C4-2B (cell line): ENCODE measurements around the gene LAMA5.
A peak's percentile ranks its signal among the peaks of the same experiment; 100 is the strongest.

ENCODE experiments used
- H3K27ac ChIP-seq: fragments of 450-650 bp; 2 replicates; pipeline ENCODE4 v1.5.1; 2017
- ZFX ChIP-seq: fragments of 450-650 bp; IDR thresholded peaks from 2 replicates; pipeline ENCODE4 v1.6.1; 2017
- TF ChIP-seq, protein P1 (sequence below): fragments of 450-650 bp; conservative IDR thresholded peaks from 2 replicates; pipeline ENCODE4 v1.5.1; 2017; ENCODE audit warnings: mild to moderate bottlenecking

LAMA5 gene

DNA sequence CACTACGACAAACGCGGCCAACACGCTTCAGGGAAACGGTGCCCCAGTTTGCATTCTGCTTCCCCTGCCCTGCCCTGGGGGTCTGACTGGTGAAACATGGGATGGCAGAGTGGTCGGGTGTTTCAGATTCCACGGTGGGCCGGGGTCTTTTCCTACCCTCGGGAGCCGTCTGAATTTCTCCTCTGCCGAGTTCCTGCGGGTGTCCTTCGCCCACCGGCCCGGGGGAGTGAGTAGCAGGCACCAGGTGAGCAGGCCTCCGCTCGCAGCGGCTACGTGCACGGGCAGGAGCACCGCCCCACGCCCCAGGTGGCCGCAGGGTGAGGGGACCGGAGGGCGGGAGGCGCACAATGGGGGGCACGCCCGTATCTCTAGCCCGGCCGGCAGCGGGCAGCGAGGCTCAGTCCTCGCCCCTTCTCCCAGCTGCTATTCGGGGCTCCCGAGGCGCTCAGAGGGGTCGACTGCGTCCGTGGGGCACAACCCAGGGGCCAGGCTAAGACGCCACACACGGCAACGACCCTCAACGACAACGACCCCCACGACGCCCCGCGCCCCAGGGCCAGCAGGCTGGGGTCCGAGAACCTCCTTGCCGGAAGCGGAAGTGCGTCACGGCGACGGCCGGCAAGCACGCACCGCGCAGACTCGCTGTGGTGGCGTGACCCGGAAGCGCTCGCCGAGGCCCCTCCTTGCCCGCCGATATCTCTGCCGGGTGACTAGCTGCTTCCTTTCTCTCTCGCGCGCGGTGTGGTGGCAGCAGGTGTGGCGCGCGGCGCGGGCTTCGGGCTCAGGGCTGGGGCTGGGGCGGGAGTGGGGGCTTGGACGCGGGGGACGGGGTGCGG is 19.5 kb upstream of the LAMA5 start, which contains the start of gene RPS21:
Gene RPS21, plus strand, starts transcription at position 721 of the 836 bp plus-strand sequence. CDS start 236 bp downstream, outside the sequence.
- H3K27ac ChIP-seq, result peak within 1 kb of the TSS; percentile 95
- TF ChIP-seq ZFX, result peak; percentile 59; the same call in 1 of the 2 replicates
- TF ChIP-seq, protein P1, sequence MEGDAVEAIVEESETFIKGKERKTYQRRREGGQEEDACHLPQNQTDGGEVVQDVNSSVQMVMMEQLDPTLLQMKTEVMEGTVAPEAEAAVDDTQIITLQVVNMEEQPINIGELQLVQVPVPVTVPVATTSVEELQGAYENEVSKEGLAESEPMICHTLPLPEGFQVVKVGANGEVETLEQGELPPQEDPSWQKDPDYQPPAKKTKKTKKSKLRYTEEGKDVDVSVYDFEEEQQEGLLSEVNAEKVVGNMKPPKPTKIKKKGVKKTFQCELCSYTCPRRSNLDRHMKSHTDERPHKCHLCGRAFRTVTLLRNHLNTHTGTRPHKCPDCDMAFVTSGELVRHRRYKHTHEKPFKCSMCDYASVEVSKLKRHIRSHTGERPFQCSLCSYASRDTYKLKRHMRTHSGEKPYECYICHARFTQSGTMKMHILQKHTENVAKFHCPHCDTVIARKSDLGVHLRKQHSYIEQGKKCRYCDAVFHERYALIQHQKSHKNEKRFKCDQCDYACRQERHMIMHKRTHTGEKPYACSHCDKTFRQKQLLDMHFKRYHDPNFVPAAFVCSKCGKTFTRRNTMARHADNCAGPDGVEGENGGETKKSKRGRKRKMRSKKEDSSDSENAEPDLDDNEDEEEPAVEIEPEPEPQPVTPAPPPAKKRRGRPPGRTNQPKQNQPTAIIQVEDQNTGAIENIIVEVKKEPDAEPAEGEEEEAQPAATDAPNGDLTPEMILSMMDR, result no peak

GRCh38 chr20:62382306-62383198 is 15.4 kb upstream of the LAMA5 start:
- no peak overlapping the region for H3K27ac ChIP-seq
- TF ChIP-seq, protein P1, result peak; percentile 95
- no peak for TF ChIP-seq ZFX

GRCh38 chr20:62381842-62382241 is 14.7 kb upstream of the LAMA5 start:
- no peak overlapping the region for H3K27ac ChIP-seq
- no peak for TF ChIP-seq ZFX
- TF ChIP-seq, protein P1, result no peak

DNA sequence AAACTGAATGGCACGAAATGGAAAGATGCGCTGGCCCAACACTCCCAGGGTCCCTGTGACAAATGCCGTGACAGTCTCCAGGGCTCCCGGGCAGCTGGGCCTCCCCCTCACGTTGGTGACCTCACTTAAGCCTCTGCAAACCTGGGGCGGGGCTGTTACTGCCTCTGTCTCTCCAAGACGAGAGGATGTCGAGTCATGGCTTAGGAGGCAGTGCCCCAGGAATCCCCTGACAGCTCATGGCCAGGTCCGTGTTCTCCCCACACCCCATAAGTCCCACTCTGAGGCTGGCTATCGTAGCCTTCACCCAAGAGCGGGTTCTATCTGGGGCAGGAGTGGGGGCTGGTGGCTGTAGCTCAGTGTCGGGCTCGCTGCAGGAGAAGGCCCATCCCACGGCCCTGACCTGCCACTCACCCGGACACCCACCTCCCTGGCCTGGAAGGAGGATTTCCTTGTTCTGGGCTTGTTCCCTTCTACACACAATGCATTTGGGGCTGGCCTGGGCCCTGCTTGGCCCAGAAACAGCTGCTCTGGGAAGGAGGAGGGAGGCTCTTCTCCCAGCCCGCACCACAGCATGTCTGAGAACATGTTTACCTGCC is 14.2 kb upstream of the LAMA5 start:
- H3K27ac ChIP-seq, result no peak overlapping the region
- TF ChIP-seq, protein P1, result no peak
- no peak for TF ChIP-seq ZFX

- TF ChIP-seq, protein P1, result no peak
- no peak for TF ChIP-seq ZFX
- H3K27ac ChIP-seq, result no peak overlapping the region
Observed at GRCh38 chr20:62378215-62378614, 11.1 kb upstream of the LAMA5 start.

DNA sequence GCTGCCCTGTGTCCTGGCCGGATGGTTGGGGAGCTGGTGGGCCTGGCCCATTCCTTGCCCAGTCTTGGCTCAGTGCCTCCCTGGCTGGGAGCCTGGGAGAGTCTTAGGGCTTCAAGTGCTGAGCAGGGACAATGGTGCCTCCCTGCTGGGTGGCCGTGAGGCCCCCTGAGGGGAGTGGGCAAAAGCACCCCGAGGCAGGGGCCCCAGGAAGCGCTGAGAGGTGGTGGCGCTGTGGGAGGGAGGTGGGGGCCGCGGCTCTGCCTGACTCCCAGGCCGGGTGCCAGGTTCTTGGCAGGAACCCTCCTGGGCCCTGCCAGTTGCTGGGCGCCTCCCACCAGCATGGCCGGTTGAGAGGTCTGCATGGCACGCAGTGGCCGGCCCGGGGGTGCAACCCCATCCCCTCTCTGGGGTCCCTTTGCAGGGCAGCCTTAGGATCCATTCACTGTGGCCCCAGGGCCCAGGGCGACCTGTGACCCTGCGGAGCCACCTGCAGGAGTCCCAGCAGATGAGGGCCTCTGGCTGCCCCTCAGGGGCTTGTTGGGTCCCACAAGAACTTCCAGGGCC is 10.6 kb upstream of the LAMA5 start:
- no peak for TF ChIP-seq ZFX
- TF ChIP-seq, protein P1, result no peak
- no peak overlapping the region for H3K27ac ChIP-seq
